Measurements from ENCODE around the gene ZNF275.

GRCh38 chrX:153397256-153397960 is 63.5 kb downstream of the ZNF275 start:
- TF ChIP-seq CTCF (conservative IDR thresholded peaks at IDR 0.05 in 1 of 2, IDR thresholded peaks at IDR 0.05 in 1 of 2; ENCODE audit: extremely low read depth in 1 of 2, insufficient read depth in 1 of 2, low read depth in 1 of 2, low read length in 2 of 2) (no peak), EZH2 (IDR thresholded peaks at IDR 0.05; ENCODE audit: borderline replicate concordance, low read length) (no peak)
